GM19467 (cell line): Measurements from ENCODE around the gene SOX13.

Experiments used
- ATAC-seq: cut with Tn5 transposase; IDR thresholded peaks from one replicate; pipeline ENCODE4 v1.9.1; 2021; ENCODE audit warnings: mild to moderate bottlenecking, moderate library complexity; ENCODE audit not compliant: unreplicated experiment

The SOX13 gene

GRCh38 chr1:204104331-204105130 lies 31.6 kb downstream of the SOX13 start:
- no peak for ATAC-seq

- ATAC-seq: no peak
Observed at GRCh38 chr1:204105131-204105515, 32.2 kb downstream of the SOX13 start.

GRCh38 chr1:204106825-204107224 lies 33.9 kb downstream of the SOX13 start:
- ATAC-seq: no peak

DNA sequence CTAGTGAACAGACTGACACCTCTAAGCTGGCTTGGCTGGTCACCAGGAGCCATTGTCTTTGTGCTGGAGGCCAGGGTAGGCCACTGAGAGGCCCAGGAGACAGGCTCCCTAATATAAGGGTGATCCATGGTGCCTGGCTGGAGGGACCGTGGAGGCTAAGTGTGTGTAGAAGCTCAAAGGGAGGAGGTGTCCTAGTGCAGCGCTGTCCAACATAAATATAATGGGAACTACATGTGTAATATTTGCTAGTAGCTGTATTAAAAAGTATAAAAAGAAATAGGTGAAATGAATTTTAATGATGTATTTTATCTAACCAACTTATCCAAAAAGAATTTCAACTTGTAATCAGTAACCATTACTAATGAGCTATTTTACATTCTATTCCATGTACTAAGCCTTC lies 35.0 kb downstream of the SOX13 start:
- ATAC-seq: no peak

DNA sequence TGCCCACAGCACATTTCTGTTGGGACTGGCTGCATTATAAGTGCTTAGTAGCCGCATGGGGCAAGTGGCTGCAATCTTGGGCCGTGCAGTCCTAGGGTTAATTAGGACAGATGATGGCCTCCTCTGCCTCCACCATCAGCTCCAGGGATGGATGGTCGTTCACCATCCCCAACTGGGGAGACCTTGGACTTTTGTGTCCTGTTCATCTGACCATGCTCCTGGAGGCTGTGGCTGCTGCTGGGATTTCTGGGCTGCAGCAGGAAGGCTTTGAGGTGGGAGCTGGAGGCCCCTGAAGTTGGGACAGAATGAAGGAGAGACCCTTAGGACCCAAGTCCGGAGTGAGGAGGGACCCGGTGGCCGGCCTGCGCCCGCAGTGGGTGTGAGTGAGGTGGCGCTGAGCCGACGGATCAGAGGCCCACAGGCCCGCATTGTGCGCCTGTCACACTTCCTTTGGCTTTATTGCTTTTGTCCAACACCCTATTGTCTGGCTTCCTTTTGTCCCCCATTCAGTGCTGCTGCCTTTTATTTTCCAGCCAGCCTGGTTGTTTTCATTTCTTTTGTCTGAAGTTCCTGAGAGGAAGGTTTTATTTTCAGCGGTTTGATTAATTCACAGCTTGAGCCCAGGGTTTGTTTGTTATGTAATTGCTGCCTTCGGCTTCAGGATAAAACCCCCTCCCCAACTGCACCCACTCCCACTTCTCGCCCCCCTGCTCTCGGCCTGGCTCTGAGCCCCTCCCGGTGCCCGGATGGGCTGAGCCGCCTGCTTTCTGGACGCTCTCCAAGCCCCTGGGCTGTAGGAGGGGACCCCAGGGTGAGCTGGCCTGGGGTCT lies 35.6 kb downstream of the SOX13 start:
- ATAC-seq: no peak

- no peak for ATAC-seq
Observed at GRCh38 chr1:204110894-204111633, 38.1 kb downstream of the SOX13 start.

- ATAC-seq: no peak
Observed at GRCh38 chr1:204112876-204113730, 40.2 kb downstream of the SOX13 start.

- no peak for ATAC-seq
Observed at GRCh38 chr1:204113896-204114295, 41.0 kb downstream of the SOX13 start.

DNA sequence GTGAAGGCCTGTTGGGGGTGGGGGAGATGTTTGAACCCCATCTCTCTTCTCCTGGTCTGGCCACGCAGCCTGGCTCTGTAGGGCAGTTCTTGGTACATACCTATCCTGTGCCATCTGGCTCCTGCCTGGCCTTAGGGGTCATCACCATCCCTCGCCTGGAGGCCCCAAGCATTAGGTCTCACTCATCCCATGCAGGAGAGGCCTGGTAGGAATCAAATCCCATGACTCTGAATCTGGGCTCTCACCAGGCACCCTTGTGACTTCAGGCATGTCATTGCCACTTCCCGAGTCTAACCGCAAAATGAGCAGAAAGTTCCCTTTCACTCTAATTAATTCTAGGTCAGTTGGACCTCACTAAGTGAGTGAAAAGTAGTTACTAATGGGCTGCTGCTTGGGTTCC lies 41.7 kb downstream of the SOX13 start:
- no peak for ATAC-seq

- ATAC-seq: no peak
Observed at GRCh38 chr1:204115116-204115515, 42.2 kb downstream of the SOX13 start.

- no peak for ATAC-seq
Observed at GRCh38 chr1:204116539-204116938, 43.6 kb downstream of the SOX13 start.

GRCh38 chr1:204121840-204122555 lies 49.1 kb downstream of the SOX13 start:
- ATAC-seq: no peak

DNA sequence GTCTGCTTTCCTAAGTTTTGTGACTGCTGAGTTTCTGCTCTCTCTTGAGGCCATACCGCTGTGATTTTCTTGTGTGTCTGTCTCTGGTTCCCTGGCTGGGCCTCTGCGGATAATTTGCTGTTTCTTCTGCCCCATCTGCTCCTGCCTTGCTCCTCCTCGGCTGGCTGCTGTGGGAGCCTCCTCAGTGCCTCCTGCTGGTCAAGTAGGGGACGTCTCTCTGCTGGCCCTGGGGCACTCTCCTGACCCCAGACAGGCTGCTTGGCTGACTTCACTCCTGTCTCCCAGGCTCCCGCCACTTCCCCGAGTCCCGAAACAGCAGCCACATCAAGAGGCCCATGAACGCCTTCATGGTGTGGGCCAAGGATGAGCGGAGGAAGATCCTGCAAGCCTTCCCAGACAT lies 50.5 kb downstream of the SOX13 start:
- ATAC-seq: no peak

DNA sequence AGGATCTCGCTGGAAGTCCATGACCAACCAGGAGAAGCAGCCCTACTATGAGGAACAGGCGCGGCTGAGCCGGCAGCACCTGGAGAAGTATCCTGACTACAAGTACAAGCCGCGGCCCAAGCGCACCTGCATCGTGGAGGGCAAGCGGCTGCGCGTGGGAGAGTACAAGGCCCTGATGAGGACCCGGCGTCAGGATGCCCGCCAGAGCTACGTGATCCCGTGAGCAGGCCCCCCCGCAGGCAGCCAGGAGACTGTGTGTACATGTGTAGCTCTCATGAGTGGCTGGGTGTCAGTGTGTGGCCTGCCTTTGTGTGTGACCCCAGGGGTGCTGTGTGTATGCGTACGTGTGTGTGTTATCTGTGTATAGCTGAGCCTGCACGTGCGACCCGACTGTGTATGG lies 51.7 kb downstream of the SOX13 start:
- ATAC-seq: no peak

GRCh38 chr1:204125759-204126351 lies 52.9 kb downstream of the SOX13 start:
- no peak for ATAC-seq

GRCh38 chr1:204126386-204126785 lies 53.5 kb downstream of the SOX13 start:
- ATAC-seq: no peak

GRCh38 chr1:204126956-204127355 lies 54.0 kb downstream of the SOX13 start:
- ATAC-seq: no peak

DNA sequence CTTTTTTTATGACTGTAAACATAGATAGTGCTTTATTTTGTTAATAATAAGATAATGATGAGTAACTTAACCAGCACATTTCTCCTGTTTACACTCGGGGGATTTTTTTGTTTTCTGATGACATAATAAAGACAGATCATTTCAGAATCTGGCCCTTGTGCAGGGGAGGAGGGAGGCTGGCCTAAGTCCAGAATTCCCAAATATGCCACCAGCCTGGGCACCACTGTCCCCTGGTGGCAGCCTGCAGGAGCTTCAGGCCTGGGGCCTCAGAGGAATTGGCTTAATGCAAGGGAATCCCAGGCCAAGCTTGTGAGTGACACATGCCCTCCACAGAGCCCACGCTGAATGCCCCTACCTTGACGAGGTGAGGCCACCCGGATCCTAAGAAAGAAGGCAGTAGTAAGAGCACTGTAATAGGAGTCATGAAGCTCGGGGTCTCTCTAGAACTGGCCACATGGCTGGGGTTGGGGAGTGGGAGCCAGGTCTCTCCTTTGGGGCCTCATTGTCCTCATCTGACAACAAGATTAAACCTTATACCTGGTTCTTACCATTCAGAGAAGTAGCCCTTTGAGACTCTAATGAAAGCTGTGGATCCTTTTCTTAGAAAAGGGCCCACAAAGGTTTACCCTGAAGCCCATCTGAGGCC lies 54.8 kb downstream of the SOX13 start:
- ATAC-seq: no peak

DNA sequence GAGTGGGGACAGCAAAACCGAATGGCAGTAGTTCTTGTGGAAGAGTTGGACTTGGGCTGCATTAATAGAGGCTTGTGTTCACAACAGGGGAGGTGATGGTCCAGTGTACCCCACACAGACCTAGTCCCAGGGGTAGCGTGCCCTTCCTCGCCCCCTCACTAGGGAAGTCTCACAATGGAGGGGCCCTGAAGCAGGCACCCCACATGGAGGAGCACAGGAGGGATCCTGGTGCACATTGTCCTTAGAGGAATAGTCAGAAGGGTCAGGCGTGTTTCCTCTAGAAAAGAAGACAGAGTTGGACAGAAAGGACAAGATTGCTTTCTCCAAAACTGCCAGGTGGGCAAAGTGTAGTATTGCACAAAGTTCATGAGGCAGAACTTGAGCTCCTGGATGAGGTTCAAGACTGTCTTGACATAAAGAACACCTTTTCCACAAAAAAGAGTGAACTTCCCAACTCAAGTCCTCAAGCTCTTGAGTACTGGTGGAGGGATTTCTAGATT lies 55.6 kb downstream of the SOX13 start:
- no peak for ATAC-seq
